Measurements from ENCODE around the gene PDLIM4.

GRCh38 chr5:132243366-132243977 lies 14.0 kb upstream of the PDLIM4 start:
- TF ChIP-seq CTCF (IDR thresholded peaks at IDR 0.05) = no peak
- TF ChIP-seq POLR2A (IDR thresholded peaks at IDR 0.05) = no peak

Measured in testis (tissue), 2 donors.